Measurements from ENCODE around the gene KCNK6.

KCNK6 gene

DNA sequence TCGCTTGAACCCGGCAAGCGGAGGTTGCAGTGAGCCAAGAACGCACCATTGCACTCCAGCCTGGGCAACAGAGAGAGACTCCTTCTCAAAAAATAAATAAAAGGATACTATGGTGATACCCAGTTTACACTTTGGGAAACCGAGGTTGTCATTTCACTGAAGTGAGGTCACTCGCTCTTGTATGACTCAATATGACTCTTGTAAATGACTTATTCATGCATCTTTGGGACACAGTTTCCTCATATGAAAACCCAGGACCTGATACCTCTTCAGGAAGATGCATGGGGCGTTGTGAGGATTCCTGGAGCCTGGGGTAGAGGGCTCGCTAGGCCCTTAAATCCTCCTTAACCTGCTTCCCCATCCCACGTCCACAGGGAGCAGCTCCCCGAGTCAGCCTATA is 59.2 kb downstream of the KCNK6 start:
- no peaks in the 10 kb centered on the region for H3K27me3 ChIP-seq (ENCODE audit: insufficient read depth, poor library complexity, severe bottlenecking)
- no peak for TF ChIP-seq SPI1 (IDR thresholded peaks at IDR 0.05; ENCODE audit: borderline replicate concordance, low read depth)
- H3K27ac ChIP-seq (replicated peaks) = no peak overlapping the region
- H3K4me3 ChIP-seq (replicated peaks; ENCODE audit: insufficient read depth, low read length) = no peak overlapping the region
- DNase-seq (ENCODE audit: low read depth in 1 of 2, low spot score in 1 of 2) = no peak

DNA sequence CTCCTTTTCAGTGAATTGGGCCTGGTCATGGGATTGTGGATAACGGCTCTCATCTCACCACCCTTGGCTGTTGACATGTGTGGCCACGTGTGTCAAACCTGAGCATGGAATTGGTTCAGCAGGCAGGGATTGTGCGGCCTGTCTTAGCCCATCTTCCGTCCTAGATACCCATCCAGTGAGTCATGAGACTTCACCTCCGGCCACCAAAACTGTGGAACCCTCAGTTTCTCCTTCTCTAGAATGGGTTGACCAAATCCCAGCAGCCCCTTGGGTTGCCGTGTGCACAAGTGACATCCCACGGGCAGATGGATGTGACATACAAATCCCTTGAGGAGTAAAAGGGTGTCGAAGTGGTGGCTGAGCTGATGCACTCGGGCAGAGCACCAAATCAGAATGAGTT is 61.5 kb downstream of the KCNK6 start:
- no peak for TF ChIP-seq POLR2AphosphoS5 (IDR thresholded peaks at IDR 0.05; ENCODE audit: low read depth)
- TF ChIP-seq, protein P1, sequence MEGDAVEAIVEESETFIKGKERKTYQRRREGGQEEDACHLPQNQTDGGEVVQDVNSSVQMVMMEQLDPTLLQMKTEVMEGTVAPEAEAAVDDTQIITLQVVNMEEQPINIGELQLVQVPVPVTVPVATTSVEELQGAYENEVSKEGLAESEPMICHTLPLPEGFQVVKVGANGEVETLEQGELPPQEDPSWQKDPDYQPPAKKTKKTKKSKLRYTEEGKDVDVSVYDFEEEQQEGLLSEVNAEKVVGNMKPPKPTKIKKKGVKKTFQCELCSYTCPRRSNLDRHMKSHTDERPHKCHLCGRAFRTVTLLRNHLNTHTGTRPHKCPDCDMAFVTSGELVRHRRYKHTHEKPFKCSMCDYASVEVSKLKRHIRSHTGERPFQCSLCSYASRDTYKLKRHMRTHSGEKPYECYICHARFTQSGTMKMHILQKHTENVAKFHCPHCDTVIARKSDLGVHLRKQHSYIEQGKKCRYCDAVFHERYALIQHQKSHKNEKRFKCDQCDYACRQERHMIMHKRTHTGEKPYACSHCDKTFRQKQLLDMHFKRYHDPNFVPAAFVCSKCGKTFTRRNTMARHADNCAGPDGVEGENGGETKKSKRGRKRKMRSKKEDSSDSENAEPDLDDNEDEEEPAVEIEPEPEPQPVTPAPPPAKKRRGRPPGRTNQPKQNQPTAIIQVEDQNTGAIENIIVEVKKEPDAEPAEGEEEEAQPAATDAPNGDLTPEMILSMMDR (IDR thresholded peaks at IDR 0.05; ENCODE audit: insufficient read depth, low read length) = no peak
- no peak for TF ChIP-seq SPI1 (IDR thresholded peaks at IDR 0.05; ENCODE audit: borderline replicate concordance, low read depth)
- no peak for TF ChIP-seq GABPA (IDR thresholded peaks at IDR 0.05; ENCODE audit: low read depth)
- TF ChIP-seq, protein P2, sequence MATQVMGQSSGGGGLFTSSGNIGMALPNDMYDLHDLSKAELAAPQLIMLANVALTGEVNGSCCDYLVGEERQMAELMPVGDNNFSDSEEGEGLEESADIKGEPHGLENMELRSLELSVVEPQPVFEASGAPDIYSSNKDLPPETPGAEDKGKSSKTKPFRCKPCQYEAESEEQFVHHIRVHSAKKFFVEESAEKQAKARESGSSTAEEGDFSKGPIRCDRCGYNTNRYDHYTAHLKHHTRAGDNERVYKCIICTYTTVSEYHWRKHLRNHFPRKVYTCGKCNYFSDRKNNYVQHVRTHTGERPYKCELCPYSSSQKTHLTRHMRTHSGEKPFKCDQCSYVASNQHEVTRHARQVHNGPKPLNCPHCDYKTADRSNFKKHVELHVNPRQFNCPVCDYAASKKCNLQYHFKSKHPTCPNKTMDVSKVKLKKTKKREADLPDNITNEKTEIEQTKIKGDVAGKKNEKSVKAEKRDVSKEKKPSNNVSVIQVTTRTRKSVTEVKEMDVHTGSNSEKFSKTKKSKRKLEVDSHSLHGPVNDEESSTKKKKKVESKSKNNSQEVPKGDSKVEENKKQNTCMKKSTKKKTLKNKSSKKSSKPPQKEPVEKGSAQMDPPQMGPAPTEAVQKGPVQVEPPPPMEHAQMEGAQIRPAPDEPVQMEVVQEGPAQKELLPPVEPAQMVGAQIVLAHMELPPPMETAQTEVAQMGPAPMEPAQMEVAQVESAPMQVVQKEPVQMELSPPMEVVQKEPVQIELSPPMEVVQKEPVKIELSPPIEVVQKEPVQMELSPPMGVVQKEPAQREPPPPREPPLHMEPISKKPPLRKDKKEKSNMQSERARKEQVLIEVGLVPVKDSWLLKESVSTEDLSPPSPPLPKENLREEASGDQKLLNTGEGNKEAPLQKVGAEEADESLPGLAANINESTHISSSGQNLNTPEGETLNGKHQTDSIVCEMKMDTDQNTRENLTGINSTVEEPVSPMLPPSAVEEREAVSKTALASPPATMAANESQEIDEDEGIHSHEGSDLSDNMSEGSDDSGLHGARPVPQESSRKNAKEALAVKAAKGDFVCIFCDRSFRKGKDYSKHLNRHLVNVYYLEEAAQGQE (IDR thresholded peaks at IDR 0.05; ENCODE audit: insufficient replicate concordance, low read depth) = no peak
- H3K27me3 ChIP-seq (ENCODE audit: insufficient read depth, poor library complexity, severe bottlenecking) = no peaks in the 10 kb centered on the region
- no peak overlapping the region for H3K27ac ChIP-seq (replicated peaks)
- H3K4me3 ChIP-seq (replicated peaks; ENCODE audit: insufficient read depth, low read length) = no peak overlapping the region
- no peak for DNase-seq (ENCODE audit: low read depth in 1 of 2, low spot score in 1 of 2)
